ENCODE data around the gene DDX31.

GRCh38 chr9:132632413-132633129 lies 37.2 kb downstream of the DDX31 start:
- TF ChIP-seq TAF1 (IDR thresholded peaks at IDR 0.05; ENCODE audit: borderline replicate concordance, insufficient read depth, low read length): no peak
- TF ChIP-seq POLR2AphosphoS5 (IDR thresholded peaks at IDR 0.05; ENCODE audit: low read depth, low read length): no peak
- TF ChIP-seq REST (IDR thresholded peaks at IDR 0.05; ENCODE audit: insufficient read depth in 1 of 2, low read depth in 2 of 2, low read length in 2 of 2): no peak
- TF ChIP-seq SIN3A (IDR thresholded peaks at IDR 0.05; ENCODE audit: borderline replicate concordance, insufficient read depth, low read length): no peak
- no peak for TF ChIP-seq FOXP2 (optimal IDR thresholded peaks at IDR 0.05; ENCODE audit: borderline replicate concordance, extremely low read depth, extremely low read length, insufficient read depth)
